Activated naive CD4-positive, alpha-beta T cell treated with anti-CD3 and anti-CD28 coated beads, Interleukin-2, amount 50 U/mL, for 72 hours (primary cell): ENCODE results near the gene SLC22A23. TPM values are rescaled to one million over a fixed set of nuclear protein-coding genes. Genes with fewer than 3 reads are reported as not detected.
A peak's percentile ranks its signal among the peaks of the same experiment; 100 is the strongest.

Source experiments
- ATAC-seq, 2 donors: fragments of 150-1000 bp; cut with Tn5 transposase; 2 replicates each; pipeline ENCODE4 v1.10.0; 2021; ENCODE audit warnings: mild to moderate bottlenecking in 2 of 2, moderate library complexity in 2 of 2
- DNase-seq, 2 donors: peaks; one replicate each; pipeline ENCODE4 v3.0.0; 2021 to 2022; ENCODE audit warnings: low spot score in 2 of 2
- H3K27ac Mint-ChIP-seq, 2 donors: one replicate each; pipeline ENCODE4 v1.8.0; 2022; ENCODE audit warnings: mild to moderate bottlenecking in 2 of 2, mixed read lengths in 2 of 2
- H3K36me3 Mint-ChIP-seq, 2 donors: one replicate each; pipeline ENCODE4 v1.8.0; 2022; ENCODE audit warnings: mixed read lengths in 2 of 2
- H3K9me3 Mint-ChIP-seq, 2 donors: one replicate each; pipeline ENCODE4 v1.8.0; 2022; ENCODE audit warnings: mixed read lengths in 2 of 2
- total RNA-seq, 2 donors: library from RNA; stranded (reverse); gene quantifications; one replicate each; pipeline ENCODE4 v1.2.3, GENCODE V29; 2022

SLC22A23 gene
- total RNA-seq, 2 donors from 2014 or later = 0.27 to 0.72 TPM

GRCh38 chr6:3418496-3419060 lies 38.3 kb downstream of the SLC22A23 start:
- DNase-seq (no peak), ATAC-seq (no peak)
- Mint-ChIP-seq H3K9me3 (no peaks in the 10 kb centered on the region), H3K27ac (no peak overlapping the region), H3K36me3 (no peaks in the 10 kb centered on the region)

DNA sequence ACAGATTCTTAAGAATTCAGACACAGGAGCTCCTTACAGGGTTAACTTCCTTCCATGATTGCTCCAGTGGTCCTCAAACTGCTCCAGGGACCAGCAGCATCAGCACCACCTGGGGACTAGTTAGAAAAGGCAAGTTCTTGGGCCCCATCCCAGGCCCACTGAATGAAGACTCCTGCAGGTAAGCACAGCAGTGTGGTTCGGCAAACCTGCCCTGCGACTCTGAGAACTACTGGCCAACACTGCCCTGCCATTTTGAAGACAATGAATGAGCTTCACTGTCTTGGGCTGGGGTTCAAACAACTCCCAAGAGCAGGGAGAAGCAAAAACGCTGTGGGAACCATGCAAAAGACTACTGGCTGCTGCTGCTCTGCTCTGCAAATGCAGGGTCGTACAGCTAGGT lies 39.4 kb downstream of the SLC22A23 start:
- no peak for ATAC-seq
- Mint-ChIP-seq H3K36me3 (no peaks in the 10 kb centered on the region), H3K27ac (no peak overlapping the region), H3K9me3 (no peaks in the 10 kb centered on the region)
- DNase-seq = no peak

GRCh38 chr6:3415490-3415889 lies 41.4 kb downstream of the SLC22A23 start:
- no peak for ATAC-seq
- Mint-ChIP-seq H3K9me3 (no peaks in the 10 kb centered on the region), H3K36me3 (no peaks in the 10 kb centered on the region), H3K27ac (no peak overlapping the region)
- no peak for DNase-seq

- no peak for DNase-seq
- Mint-ChIP-seq H3K9me3 (no peaks in the 10 kb centered on the region), H3K36me3 (no peaks in the 10 kb centered on the region), H3K27ac (no peak overlapping the region)
- ATAC-seq = peak in 1 of 2 donors; percentile 6
Measured at GRCh38 chr6:3415082-3415453, 41.8 kb downstream of the SLC22A23 start.

DNA sequence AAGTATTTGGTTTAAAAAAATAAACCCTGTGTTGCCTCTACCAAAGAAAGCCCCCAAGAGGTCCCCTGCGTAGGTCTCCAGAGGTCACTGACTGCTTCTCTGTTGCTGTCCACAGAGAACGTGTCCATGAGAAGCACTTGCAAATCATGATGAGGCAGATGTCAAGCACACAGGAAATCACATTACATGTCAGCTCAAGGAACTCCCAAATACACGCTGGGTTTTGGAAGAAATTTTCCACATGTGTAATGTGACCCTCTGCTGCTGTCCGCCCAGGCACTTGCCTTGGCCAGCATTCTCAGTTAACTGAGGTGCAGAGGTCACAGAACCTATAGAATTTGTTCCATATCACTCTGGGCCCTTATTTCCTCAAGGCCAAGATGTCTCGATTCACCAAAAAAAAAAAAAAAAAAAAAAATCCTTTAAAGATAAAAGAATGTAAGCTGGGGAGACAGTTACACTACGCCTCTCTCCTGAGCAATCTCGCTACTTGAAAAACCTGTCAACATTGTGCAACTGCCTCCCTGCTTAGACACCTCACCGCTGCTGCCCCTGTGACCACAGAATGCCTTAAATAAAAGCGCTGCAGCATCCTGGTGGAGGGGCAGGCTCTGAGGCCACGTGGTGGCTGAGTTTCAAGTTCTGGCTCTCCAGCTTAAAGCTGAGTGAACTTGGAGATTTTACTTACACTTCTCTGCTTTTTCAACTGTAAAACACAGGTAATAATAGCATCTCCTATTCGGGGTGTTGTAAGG lies 42.3 kb downstream of the SLC22A23 start:
- H3K36me3 Mint-ChIP-seq = no peaks in the 10 kb centered on the region
- DNase-seq (peak in 1 of 2 donors; percentile 17), ATAC-seq (peak; percentile 79 to 94)

GRCh38 chr6:3413592-3413991 lies 43.3 kb downstream of the SLC22A23 start:
- no peak for DNase-seq
- ATAC-seq = no peak

More for the DNA sequence above, 42.3 kb downstream of the SLC22A23 start:
- Mint-ChIP-seq H3K9me3 (no peaks in the 10 kb centered on the region), H3K27ac (no peak overlapping the region)

DNA sequence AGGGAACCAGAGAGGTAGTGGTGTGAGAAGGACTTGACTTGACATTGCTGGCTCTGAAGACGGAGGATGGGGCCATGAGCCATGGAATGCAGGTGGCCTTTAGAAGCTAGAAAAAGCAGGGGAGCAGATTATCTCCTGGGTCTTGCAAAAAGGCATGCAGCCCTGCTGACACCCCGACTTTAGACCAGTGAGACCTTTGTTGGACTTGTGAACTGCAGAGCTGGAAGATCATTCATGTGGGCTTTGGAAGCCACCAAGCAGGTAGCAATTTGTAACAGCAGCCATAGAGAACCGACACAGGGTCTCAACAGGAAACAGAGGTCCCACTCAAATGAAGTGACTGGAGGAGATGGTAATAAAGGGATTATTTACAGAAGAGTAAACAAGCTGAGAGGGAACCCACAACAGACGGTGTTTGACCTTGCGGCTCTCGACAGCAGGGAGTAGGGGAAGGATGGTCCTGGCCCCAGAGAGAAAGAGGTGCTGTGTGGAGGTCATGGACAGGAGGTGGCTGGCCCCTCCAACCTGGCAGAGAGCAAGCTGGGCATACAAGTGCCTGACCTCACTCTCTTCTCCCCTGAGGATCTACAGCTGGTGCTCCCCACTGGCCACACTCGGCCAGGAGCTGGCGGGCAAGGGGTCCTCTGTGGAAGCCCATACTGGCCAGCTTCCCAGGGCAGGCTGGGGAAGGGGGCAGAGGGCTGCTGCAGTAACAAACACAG lies 43.9 kb downstream of the SLC22A23 start:
- no peaks in the 10 kb centered on the region for H3K9me3 Mint-ChIP-seq
- ATAC-seq = no peak
- no peak overlapping the region for H3K27ac Mint-ChIP-seq
- DNase-seq = no peak
- no peaks in the 10 kb centered on the region for H3K36me3 Mint-ChIP-seq

More at GRCh38 chr6:3413592-3413991, 43.3 kb downstream of the SLC22A23 start:
- no peak overlapping the region for H3K27ac Mint-ChIP-seq
- no peaks in the 10 kb centered on the region for H3K9me3 Mint-ChIP-seq
- H3K36me3 Mint-ChIP-seq = no peaks in the 10 kb centered on the region

- DNase-seq (no peak), ATAC-seq (no peak)
- Mint-ChIP-seq H3K36me3 (no peaks in the 10 kb centered on the region), H3K27ac (no peak overlapping the region), H3K9me3 (no peaks in the 10 kb centered on the region)
Measured at GRCh38 chr6:3411967-3412778, 44.7 kb downstream of the SLC22A23 start.

- Mint-ChIP-seq H3K9me3 (no peaks in the 10 kb centered on the region), H3K36me3 (no peaks in the 10 kb centered on the region), H3K27ac (no peak overlapping the region)
- DNase-seq (peak in 1 of 2 donors; percentile 77), ATAC-seq (peak; percentile 70 to 75)
Measured at GRCh38 chr6:3410385-3411360, 46.2 kb downstream of the SLC22A23 start.

GRCh38 chr6:3409699-3410384 lies 47.0 kb downstream of the SLC22A23 start:
- DNase-seq (no peak), ATAC-seq (no peak)
- no peaks in the 10 kb centered on the region for H3K36me3 Mint-ChIP-seq
- no peak overlapping the region for H3K27ac Mint-ChIP-seq
- H3K9me3 Mint-ChIP-seq = no peaks in the 10 kb centered on the region

GRCh38 chr6:3408665-3409064 lies 48.2 kb downstream of the SLC22A23 start:
- no peak overlapping the region for H3K27ac Mint-ChIP-seq
- H3K36me3 Mint-ChIP-seq = no peaks in the 10 kb centered on the region
- DNase-seq = no peak
- no peaks in the 10 kb centered on the region for H3K9me3 Mint-ChIP-seq
- no peak for ATAC-seq

DNA sequence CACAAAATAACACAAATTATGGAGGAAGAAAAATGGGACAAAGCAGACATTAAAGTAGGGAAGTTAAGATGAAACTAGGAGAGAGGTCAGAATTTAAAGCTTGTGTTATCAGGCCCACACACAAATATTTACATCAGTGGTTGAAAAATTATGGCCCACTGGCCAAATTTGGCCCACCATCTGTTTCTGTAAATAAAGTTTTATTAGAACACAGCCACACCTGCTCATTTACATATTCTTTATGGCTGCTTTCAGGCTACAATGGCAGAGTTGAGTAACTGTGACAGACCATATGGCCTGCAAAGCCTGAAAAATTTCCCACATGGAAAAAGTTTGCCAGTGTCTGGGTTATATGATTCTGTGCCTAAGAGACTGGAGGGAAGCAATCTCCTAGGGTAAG lies 49.0 kb downstream of the SLC22A23 start:
- ATAC-seq = no peak

GRCh38 chr6:3406891-3407809 lies 49.7 kb downstream of the SLC22A23 start:
- H3K36me3 Mint-ChIP-seq = no peaks in the 10 kb centered on the region

More for the DNA sequence above, 49.0 kb downstream of the SLC22A23 start:
- Mint-ChIP-seq H3K9me3 (no peaks in the 10 kb centered on the region), H3K36me3 (no peaks in the 10 kb centered on the region), H3K27ac (no peak overlapping the region)
- no peak for DNase-seq

DNA sequence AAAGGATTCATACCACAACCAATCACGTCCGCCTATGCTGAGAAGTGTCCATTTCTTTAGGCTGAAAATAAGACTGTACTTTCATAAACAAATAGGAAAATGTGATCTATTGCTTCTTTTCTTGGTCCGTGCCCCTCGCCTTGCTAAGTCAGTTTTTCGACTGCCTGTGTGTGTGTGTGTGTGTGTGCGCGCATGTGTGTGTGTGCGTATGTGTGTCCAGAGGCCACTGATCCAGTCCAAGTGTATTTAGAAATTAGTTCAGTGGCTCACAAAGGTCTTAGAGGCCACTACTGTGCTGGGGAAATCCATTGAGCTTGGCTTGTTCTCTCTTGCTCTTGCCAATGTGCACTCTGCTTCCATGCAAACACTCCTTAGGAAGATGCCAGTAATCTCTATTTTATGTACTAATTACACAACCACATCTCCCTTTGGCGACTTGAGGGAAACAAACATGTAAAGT lies 50.5 kb downstream of the SLC22A23 start:
- no peaks in the 10 kb centered on the region for H3K9me3 Mint-ChIP-seq
- no peak overlapping the region for H3K27ac Mint-ChIP-seq
- DNase-seq (no peak), ATAC-seq (no peak)
- H3K36me3 Mint-ChIP-seq = no peaks in the 10 kb centered on the region

More at GRCh38 chr6:3406891-3407809, 49.7 kb downstream of the SLC22A23 start:
- DNase-seq (no peak), ATAC-seq (no peak)
- no peak overlapping the region for H3K27ac Mint-ChIP-seq
- no peaks in the 10 kb centered on the region for H3K9me3 Mint-ChIP-seq
